ENCODE results near the gene TLN1.

Gene TLN1

DNA sequence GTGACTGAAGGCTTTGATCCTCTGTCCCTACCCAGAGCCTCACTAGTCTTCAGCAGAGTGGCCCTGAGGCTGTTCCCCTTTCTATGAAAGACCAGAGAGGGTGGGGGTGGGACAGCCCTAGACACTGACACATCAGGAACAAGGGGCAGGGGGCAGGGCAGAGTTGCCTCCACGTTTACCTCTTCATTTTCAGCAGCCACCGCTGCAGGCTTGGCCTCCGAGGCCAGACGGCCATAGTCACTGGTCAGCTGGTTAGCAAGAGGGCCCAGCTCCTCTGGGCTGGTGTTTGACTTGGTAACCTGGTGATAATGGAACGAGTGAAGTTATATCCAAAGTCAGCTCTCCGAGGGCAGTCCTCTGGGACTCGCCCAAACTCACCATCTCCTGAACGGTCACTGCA is 26.6 kb downstream of the TLN1 start:
- DNase-seq, result no peak

GRCh38 chr9:35703906-35704672 is 27.9 kb downstream of the TLN1 start:
- no peak for DNase-seq

DNA sequence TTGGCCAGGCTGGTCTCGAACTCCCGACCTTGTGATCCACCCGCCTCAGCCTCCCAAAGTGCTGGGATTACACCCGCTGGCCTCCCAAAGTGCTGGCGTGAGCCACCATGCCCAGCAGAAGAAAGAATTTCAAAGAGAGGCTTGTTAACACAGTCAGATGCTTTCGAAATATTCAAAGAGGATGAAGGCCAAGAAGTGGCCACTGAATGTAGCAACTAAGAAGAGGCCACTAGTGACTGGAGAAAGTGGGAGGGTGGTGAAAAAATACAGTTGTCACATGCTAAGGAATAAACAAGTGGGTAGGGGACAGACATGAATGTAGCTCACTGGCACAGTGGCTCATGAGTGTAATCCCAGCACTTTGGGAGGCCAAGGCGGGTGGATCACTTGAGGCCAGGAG is 29.3 kb downstream of the TLN1 start:
- DNase-seq, result no peak

DNA sequence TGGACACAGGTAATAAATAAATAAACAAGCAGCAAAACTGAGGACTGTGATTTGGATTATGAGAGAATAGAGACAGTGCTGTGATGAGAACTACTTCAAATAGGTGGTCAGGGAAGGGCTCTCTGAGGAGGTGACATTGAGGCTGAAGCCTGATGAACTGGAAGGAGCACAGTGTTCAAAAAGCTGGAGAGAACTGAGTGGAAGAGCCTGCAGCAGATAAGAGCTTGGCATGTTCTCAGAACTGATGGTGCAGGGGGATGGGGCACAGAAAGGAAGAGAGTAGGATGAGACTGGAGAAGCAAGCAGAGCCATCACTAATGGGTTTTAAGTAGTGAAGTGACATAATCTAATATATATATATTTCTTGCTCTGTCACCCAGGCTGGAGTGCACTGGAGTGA is 31.1 kb downstream of the TLN1 start:
- no peak for DNase-seq

DNA sequence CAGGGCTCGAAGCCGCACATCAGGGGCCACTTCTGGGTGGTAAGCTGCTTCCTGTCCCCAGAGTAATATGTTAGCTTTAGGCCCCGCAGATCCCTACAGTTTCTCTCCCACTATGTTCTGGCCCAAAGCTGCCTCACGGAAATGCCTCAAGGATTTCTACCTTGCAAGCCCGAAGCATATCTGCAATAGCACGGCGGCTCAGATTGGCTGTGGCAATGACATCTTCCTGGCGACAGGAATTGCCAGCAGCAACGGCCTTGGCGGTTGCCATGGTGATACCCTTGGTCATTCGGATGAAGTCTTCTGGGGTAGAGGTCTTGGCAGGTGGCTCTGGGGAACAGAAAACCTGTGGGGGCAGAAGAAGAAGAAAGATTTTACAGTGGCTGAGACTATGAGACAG is 32.0 kb downstream of the TLN1 start:
- DNase-seq, result no peak

DNA sequence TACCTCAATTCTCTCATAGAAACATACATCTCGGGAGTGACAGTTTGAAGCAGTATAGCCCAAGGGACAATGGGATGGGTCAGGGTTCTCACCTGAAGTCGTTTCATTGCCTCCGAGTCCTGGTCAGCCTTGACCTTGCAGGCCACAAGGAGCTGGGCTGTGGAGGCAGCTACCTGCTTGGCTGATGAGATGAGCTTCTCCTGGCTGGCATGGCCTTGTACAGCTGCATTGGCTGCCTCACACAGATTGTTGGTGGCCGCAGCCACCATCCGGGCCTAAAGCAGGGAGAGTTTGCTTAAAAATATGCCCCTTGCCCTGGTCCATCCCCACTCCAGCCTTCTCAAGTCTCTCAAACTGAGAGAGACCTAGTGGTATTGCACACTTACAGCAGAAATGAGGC is 33.8 kb downstream of the TLN1 start:
- no peak for DNase-seq

DNA sequence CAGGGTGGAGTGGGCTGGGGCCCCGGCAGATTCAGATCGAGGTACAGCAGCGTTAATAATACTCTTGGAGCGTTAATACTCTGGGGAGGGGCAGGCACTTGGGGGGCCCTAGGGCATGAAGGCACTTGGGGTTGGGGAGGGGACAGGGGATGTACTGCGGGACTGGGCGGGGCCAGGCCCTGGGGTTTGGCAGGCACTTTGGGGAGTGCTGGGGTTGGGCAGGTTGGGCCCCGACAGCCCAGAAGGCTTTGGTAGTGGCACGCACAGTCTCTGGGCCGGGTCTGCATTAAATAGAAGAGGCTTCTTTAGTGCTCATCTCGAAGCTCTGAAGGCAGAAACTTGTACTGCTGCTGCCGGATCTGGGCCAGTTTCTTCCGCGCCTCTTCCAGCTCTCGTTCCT is 34.5 kb downstream of the TLN1 start:
- no peak for DNase-seq

GRCh38 chr9:35696520-35697215 is 35.3 kb downstream of the TLN1 start:
- DNase-seq, result peak; percentile 21

DNA sequence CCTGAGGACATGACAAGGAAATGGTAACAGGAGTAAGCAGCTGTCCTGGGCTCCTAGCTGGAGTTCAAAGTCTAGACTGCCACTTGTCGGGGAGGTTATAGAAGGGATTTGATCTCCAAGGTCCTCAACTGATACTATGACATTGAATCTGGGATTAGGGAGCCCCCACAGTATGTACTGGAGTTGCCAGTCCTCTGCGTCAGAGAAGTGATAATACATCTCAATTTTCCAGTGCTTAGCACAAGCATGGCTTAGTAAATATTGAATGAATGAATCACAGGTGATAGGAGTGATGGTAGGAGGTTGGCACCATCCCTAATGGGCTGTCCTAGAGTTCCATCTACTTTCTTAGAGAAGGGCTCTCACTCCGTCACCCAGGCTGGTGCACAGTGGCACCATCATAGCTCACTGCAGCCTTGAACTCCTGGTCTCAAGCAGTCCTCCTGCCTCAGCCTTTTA is 36.0 kb downstream of the TLN1 start:
- DNase-seq, result no peak

GRCh38 chr9:35691757-35692301 is 40.2 kb downstream of the TLN1 start:
- DNase-seq, result no peak

GRCh38 chr9:35691334-35691650 is 40.7 kb downstream of the TLN1 start:
- DNase-seq, result no peak

GRCh38 chr9:35690614-35691333 is 41.2 kb downstream of the TLN1 start:
- no peak for DNase-seq

- DNase-seq, result no peak
Observed at GRCh38 chr9:35690294-35690613, 41.7 kb downstream of the TLN1 start.

DNA sequence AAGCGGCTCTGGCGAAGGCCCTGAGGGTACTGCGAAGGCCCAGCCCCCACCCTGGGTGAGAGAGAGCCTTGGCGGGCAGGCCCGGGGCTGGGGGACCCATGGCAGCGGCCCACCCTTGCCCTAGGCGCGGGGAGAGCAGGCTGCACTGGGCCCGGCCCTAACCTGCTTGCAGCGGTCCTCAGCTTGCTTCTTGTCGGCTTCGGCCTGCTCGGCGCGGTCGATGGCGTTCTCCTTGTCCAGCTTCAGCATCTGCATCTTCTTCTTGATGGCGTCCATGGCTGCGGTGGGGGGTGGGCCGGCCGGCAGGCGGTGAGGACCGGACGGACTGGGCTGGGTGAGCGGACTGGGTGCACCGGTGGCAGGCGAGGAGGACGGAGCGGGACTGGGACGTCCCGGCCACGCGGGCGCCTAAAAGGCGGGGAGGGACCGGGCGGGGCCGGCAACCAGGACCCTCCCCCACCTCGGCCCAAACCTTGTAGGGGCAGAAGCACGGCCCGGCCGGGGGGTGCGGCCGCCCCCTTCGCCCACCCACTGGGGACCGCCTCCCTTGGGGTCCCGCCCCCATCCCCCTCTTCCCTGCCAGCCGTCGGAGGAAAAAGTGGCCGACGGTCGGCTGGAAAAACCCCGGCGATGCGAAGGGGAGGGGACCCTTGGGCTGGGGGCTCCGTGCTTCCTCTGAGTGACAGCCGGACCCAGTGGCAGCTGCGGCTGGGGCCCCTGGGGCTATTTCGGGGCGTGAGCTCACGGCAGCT is 42.3 kb downstream of the TLN1 start, which contains the start of gene TPM2:
TSS of gene TPM2 (minus strand) at position 384 of the 752 bp plus-strand sequence. CDS start at position 276, 108 bp downstream.
- no peak for DNase-seq

DNA sequence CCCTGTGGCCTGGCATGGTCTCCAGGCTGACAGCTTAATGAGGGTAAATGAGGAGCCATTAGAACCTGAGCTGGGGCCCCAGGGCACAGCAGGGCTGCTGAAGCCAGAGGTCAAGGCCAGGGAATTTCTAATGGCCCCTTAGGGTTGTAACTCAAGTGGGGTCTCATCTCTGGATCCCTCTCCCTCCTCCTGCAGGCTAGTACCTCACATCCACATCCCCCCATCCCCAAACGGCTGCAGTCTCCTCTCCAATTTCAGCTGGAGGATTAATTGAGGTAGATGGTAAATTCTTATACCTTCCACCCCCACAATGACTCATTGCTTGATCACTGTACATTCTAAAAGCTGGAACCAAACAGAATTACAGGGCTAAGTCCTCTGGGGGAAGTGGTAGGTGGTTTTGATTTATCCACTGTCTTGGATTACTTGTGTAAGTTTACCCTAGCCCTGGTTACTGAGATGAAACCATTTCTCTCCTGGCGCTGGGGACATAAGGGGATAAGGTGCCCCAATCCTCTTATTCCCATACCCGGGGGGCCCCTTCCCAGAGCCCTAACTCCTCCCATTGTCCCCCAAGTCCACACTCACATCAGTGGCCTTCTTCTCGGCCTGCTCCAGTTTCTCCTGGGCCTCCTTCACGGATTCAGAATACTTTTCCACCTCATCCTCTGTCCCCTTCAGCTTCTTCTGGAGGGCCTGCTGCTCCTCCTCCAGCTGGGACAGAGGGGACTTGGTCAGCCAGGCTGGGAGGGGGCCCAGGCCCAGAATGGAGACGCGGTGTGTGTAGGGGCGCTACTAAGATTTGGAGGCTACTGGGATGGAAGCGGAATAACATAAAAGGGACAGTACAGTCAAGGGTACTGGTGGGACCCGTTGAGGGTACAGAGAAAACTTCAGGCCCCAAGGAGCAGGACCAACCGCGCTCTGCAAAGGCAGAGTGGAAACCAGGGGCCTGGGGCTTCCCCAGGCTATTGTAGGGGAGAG is 43.1 kb downstream of the TLN1 start:
- no peak for DNase-seq

DNA sequence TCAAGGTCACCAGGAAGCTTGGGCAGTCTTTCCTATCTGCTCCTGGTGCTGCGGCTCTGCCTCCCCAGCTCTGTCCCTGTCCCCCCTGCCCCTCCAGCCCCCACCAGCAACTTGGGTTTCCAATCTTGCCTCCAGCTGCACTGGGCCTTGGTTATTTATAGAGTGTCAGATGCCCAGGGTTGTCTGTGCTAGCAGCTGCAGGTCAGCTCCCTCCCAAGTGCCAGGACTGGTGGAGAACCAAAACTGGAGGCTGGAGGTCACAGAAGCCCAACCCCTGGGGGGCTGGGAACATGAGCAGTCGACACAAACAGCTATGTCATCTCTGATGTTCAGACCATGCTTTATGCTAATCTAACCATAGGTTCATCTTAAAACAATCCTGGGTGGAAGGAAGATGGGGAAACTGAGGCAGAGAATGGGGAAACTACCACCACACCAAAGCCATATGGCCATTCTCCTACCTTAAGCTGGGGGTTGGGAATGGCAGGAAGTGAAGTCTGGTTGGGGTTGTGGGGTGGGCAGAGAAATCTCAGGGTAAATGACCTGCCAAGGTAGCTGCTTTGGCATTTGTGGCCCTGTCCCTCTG is 43.9 kb downstream of the TLN1 start:
- no peak for DNase-seq

DNA sequence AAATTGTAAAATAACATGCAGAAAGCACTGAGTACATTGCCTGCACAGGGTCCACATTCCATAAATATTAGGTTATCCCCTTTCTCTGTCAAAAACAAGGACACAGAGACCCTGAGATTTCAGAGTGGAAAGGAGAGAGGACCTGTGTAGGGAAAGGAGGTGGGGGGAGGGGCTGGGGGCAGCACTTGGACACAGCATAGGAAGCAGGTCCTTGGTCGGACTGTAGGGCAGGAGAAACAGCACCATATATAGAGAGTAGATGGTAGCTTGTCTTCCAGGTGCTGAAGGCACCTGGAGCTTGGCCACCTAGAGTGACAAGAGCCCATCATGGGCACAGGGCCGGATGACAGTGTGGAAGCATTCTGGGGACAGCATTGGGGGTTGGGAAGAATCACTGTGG is 44.7 kb downstream of the TLN1 start:
- DNase-seq, result no peak

DNA sequence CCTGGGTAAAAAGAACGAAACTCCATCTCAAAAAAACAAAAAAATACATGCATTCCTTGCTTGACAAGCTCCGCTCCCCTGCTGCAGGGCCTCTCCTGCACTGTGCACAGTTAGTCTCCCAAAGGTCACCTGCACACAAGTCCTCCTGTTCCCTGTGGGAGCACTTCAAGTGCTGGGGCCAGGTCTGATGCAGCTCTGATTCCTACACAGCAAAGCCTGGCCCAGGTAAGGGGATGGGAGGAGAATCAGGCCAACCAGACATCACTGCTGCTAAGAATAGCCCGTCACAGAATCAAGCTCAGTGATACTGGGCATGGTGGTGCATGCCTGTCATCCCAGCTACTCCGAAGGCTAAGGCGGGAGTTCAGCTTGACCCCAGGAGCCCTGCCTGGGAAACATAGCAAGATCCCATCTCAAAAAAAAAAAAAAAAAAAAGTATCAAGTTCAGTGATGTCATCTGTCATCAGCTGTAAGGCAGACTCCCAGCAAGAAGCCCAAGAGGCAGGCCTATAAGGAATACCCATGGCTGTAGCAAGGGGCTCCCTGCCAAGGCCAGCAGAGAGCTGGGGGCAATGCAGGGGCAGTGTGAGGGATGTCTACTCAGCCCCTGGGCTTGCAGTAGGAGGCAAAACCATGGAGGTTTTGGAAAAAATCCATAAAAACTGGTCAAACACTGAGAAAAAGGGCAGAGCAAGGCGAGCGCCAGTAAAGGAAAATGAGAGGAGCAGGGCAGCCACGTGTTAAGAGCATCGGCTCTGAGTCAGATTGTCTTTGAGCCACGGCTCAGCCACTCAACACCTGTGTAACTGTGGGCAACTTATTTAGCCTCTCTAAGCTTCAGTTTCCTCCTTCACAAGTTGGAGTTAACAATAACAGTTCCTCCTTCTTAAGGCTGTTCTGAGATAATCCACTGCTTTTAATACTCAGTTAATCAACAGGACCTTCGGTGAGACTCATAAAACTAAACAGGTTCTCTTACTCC is 45.5 kb downstream of the TLN1 start:
- DNase-seq, result no peak

GRCh38 chr9:35685506-35685905 is 46.5 kb downstream of the TLN1 start:
- DNase-seq, result no peak

- DNase-seq, result no peak
Observed at GRCh38 chr9:35684921-35685320, 47.1 kb downstream of the TLN1 start.

All from NK-92 treated with Interleukin-12 subunit alpha and Interleukin-12 subunit beta, amount 100 ng/mL, for 24 hours (cell line).